CD14-positive monocyte (primary cell): ENCODE measurements around the gene CLPSL2. TPM values are rescaled to one million over a fixed set of nuclear protein-coding genes. Genes with fewer than 3 reads are reported as not detected.

Source experiments
- DNase-seq, 3 donors: peaks; one replicate each; pipeline ENCODE4 v3.0.0-alpha.2; 2011 to 2022
- H2AFZ ChIP-seq: 2 replicates; pipeline ENCODE4 v1.6.0; 2012; ENCODE audit warnings: mild to moderate bottlenecking, low read depth, low read length, inconsistent platforms; ENCODE audit not compliant: insufficient read depth, poor library complexity, severe bottlenecking
- H3K27ac ChIP-seq, 2 donors: 1 replicate in 1 of 2; 2 replicates in 1 of 2; pipeline ENCODE4 v1.5.1; 2012 to 2013; ENCODE audit warnings: low read length in 2 of 2, control low read depth in 1 of 2, inconsistent platforms in 1 of 2, low read depth in 1 of 2, mild to moderate bottlenecking in 1 of 2
- H3K27me3 ChIP-seq, 2 donors: one replicate each; pipeline versions ENCODE4 v1.6.0 to v1.6.1; 2011 to 2013; ENCODE audit warnings: low read length in 2 of 2; ENCODE audit not compliant: control insufficient read depth in 2 of 2, insufficient read depth in 2 of 2
- H3K36me3 ChIP-seq, 2 donors: replicated peaks in 1 of 2; 1 replicate in 1 of 2; 2 replicates in 1 of 2; pipeline versions ENCODE4 v1.5.1 to v1.6.1; 2012 to 2013; ENCODE audit warnings: low read length in 2 of 2, control low read depth in 1 of 2, inconsistent platforms in 1 of 2, mild to moderate bottlenecking in 1 of 2; ENCODE audit not compliant: insufficient read depth in 2 of 2, control insufficient read depth in 1 of 2
- H3K4me1 ChIP-seq, 2 donors: 1 replicate in 1 of 2; 2 replicates in 1 of 2; pipeline versions ENCODE4 v1.5.1 to v1.6.1; 2012 to 2013; ENCODE audit warnings: low read length in 2 of 2, control low read depth in 1 of 2, inconsistent platforms in 1 of 2, mild to moderate bottlenecking in 1 of 2, moderate library complexity in 1 of 2; ENCODE audit not compliant: insufficient read depth in 2 of 2, control insufficient read depth in 1 of 2
- H3K4me2 ChIP-seq: replicated peaks from 2 replicates; pipeline ENCODE3; 2012; ENCODE audit warnings: low read length, moderate library complexity, mild to moderate bottlenecking; ENCODE audit not compliant: poor library complexity, severe bottlenecking; ENCODE audit errors: extremely low read depth
- H3K4me3 ChIP-seq, 3 experiments: fragments of 200-600 bp in 1 of 3; sonication (generic) in 1 of 3; replicated peaks in 1 of 3; 1 replicate in 2 of 3; 2 replicates in 1 of 3; pipeline ENCODE4 v1.5.1; 2011 to 2013; ENCODE audit warnings: low read length in 3 of 3, mild to moderate bottlenecking in 3 of 3, control low read depth in 2 of 3, low read depth in 2 of 3, inconsistent platforms in 1 of 3, moderate library complexity in 1 of 3
- H3K79me2 ChIP-seq: 2 replicates; pipeline ENCODE4 v1.6.0; 2012; ENCODE audit warnings: mild to moderate bottlenecking, control low read depth, inconsistent platforms, low read length, moderate library complexity; ENCODE audit not compliant: insufficient read depth
- H3K9ac ChIP-seq: 2 replicates; pipeline ENCODE4 v1.6.0; 2017; ENCODE audit warnings: low read length, mild to moderate bottlenecking; ENCODE audit not compliant: insufficient read depth, poor library complexity, severe bottlenecking
- H3K9me3 ChIP-seq, 2 donors: replicated peaks in 1 of 2; 1 replicate in 1 of 2; 2 replicates in 1 of 2; pipeline versions ENCODE4 v1.5.1 to v1.6.1; 2012 to 2013; ENCODE audit warnings: low read length in 2 of 2, control low read depth in 1 of 2; ENCODE audit not compliant: control insufficient read depth in 1 of 2, insufficient read depth in 1 of 2
- H4K20me1 ChIP-seq: 2 replicates; pipeline ENCODE4 v1.6.0; 2012; ENCODE audit warnings: mild to moderate bottlenecking, low read length, control low read depth, moderate library complexity; ENCODE audit not compliant: insufficient read depth
- H3K27ac Mint-ChIP-seq, 7 donors: one replicate each; pipeline ENCODE4 v1.8.0; 2020; ENCODE audit warnings: mild to moderate bottlenecking in 7 of 7, mixed read lengths in 7 of 7, moderate library complexity in 6 of 7, inconsistent platforms in 2 of 7
- H3K27me3 Mint-ChIP-seq, 3 donors: one replicate each; pipeline ENCODE4 v1.8.0; 2021 to 2022; ENCODE audit warnings: low read depth in 3 of 3, mild to moderate bottlenecking in 3 of 3, mixed read lengths in 3 of 3, moderate library complexity in 3 of 3, inconsistent platforms in 1 of 3
- H3K36me3 Mint-ChIP-seq, 2 donors: one replicate each; pipeline ENCODE4 v1.8.0; 2020; ENCODE audit warnings: mixed read lengths in 2 of 2, inconsistent platforms in 1 of 2, mild to moderate bottlenecking in 1 of 2
- H3K4me1 Mint-ChIP-seq: one replicate; pipeline ENCODE4 v1.8.0; 2020; ENCODE audit warnings: mild to moderate bottlenecking, mixed read lengths
- H3K4me3 Mint-ChIP-seq, 2 donors: one replicate each; pipeline ENCODE4 v1.8.0; 2020; ENCODE audit warnings: mild to moderate bottlenecking in 2 of 2, mixed read lengths in 2 of 2, moderate library complexity in 1 of 2
- H3K9me3 Mint-ChIP-seq, 7 donors: one replicate each; pipeline ENCODE4 v1.8.0; 2020 to 2022; ENCODE audit warnings: mixed read lengths in 7 of 7, mild to moderate bottlenecking in 6 of 7, moderate library complexity in 6 of 7, inconsistent platforms in 2 of 7
- WGBS: methylation state at CpG from one replicate; pipeline ENCODE4 v1.1.5; 2013; ENCODE audit warnings: missing lambda C conversion rate; ENCODE audit not compliant: insufficient coverage; 5-methylcytosine and 5-hydroxymethylcytosine counted together
- intact Hi-C, 2 donors: fragments of 100-400 bp; cut with micrococcal nuclease; formaldehyde crosslinking; loops; one replicate each; pipeline versions ENCODE4 v1.15.0 to v1.15.1; 2023
- polyA plus RNA-seq, 3 donors: library from polyadenylated mRNA; depleted of rRNA in 1 of 3; unstranded in 2 of 3; stranded (reverse) in 1 of 3; fragments of 300-500 nt in 2 of 3; fragments of >200 nt in 1 of 3; fragmentation: Illumina TruSeq in 2 of 3; gene quantifications; 1 replicate in 2 of 3; 2 replicates in 1 of 3; pipeline ENCODE4 v1.2.3, GENCODE V29; 2012 to 2021
- TF ChIP-seq, protein P1 (sequence below): fragments of 200-600 bp; IDR thresholded peaks from one replicate; pipeline ENCODE4 v1.8.0; 2022; ENCODE audit warnings: antibody characterized with exemption, mild to moderate bottlenecking

CLPSL2 gene
- polyA plus RNA-seq, 3 donors, result not detected

DNA sequence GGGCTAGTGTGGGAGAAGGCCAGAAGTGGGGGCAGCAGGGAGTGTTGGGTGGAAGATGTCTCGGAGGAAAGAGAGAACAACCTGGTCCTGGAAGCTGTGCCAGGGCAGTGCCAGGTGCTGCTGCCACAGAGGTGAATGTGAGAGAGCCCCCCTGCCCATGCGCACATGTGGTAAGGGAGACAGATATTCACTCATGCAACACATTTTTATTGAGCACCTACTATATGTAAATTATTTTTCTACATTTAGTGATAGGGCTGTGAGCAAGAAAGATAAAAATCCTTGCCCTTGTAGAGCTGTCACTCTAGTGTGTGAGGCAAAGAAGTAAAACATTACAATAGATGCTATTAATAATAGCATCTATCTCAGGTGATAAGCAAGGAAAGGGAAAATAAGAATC lies 4.9 kb downstream of the CLPSL2 start:
- Histone ChIP-seq H3K27me3 (peaks cover 2 to 17% of the 10 kb centered on the region in 2 donors), H3K4me2 (no peak overlapping the region), H3K36me3 (no peaks in the 10 kb centered on the region), H3K4me3 (no peak overlapping the region), H3K9me3 (no peaks in the 10 kb centered on the region), H3K27ac (no peak overlapping the region), H3K4me1 (peaks cover 5 to 7% of the 10 kb centered on the region in 2 donors), H3K9ac (no peak overlapping the region), H2AFZ (no peak overlapping the region), H4K20me1 (no peaks in the 10 kb centered on the region), H3K79me2 (no peaks in the 10 kb centered on the region)
- H3K4me3 Mint-ChIP-seq, result no peak overlapping the region
- peaks cover 16 to 46% (median 42%) of the 10 kb centered on the region in 3 donors for H3K27me3 Mint-ChIP-seq
- 71% methylated on average over 1 of the region's 2 CpGs for WGBS
- intact Hi-C loops, result no loop called here
- no peaks in the 10 kb centered on the region for H3K36me3 Mint-ChIP-seq
- TF ChIP-seq, protein P1, sequence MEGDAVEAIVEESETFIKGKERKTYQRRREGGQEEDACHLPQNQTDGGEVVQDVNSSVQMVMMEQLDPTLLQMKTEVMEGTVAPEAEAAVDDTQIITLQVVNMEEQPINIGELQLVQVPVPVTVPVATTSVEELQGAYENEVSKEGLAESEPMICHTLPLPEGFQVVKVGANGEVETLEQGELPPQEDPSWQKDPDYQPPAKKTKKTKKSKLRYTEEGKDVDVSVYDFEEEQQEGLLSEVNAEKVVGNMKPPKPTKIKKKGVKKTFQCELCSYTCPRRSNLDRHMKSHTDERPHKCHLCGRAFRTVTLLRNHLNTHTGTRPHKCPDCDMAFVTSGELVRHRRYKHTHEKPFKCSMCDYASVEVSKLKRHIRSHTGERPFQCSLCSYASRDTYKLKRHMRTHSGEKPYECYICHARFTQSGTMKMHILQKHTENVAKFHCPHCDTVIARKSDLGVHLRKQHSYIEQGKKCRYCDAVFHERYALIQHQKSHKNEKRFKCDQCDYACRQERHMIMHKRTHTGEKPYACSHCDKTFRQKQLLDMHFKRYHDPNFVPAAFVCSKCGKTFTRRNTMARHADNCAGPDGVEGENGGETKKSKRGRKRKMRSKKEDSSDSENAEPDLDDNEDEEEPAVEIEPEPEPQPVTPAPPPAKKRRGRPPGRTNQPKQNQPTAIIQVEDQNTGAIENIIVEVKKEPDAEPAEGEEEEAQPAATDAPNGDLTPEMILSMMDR, result no peak
- peaks cover 0 to 5% (median 0%) of the 10 kb centered on the region in 7 donors for H3K9me3 Mint-ChIP-seq
- H3K4me1 Mint-ChIP-seq, result peaks cover 3% of the 10 kb centered on the region
- DNase-seq, result no peak
- no peak overlapping the region for H3K27ac Mint-ChIP-seq

DNA sequence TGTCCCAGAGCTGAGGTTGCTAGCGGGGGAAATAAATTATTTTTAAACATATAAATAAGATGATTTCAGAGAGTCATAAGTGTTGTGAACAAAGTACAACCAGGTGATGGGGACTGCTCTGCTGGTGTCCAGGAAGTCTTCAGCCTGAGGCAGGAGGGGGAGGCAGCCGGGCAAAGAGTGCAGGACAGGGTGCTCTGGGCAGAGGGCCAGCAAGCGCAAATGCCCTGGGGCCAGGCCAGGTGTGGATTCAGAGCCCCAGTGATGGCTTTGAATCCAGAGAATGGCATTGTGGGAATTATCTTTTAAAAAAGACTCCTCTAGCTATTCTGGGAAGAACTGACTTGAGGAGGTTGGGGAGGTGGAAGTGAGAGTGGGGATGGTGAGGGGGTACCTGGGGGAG lies 6.0 kb downstream of the CLPSL2 start:
- TF ChIP-seq, protein P1, result no peak
- no peak overlapping the region for H3K4me3 ChIP-seq
- intact Hi-C loops, result no loop called here
- no peak overlapping the region for H2AFZ ChIP-seq
- no peaks in the 10 kb centered on the region for H3K4me1 ChIP-seq
- no peak overlapping the region for H3K27ac ChIP-seq
- no peak overlapping the region for H3K27ac Mint-ChIP-seq
- WGBS, result no CpG with 5 or more reads among the region's 3 CpGs
- no peak overlapping the region for H3K4me3 Mint-ChIP-seq
- H3K9ac ChIP-seq, result no peak overlapping the region
- H3K36me3 ChIP-seq, result no peaks in the 10 kb centered on the region
- no peak overlapping the region for H3K4me2 ChIP-seq
- peaks cover 6 to 20% of the 10 kb centered on the region in 2 donors for H3K27me3 ChIP-seq
- no peaks in the 10 kb centered on the region for H3K79me2 ChIP-seq
- H3K4me1 Mint-ChIP-seq, result peaks cover 3% of the 10 kb centered on the region
- H4K20me1 ChIP-seq, result no peaks in the 10 kb centered on the region
- peaks cover 0 to 7% (median 0%) of the 10 kb centered on the region in 7 donors for H3K9me3 Mint-ChIP-seq
- H3K9me3 ChIP-seq, result no peaks in the 10 kb centered on the region
- no peaks in the 10 kb centered on the region for H3K36me3 Mint-ChIP-seq
- no peak for DNase-seq
- H3K27me3 Mint-ChIP-seq, result peaks cover 22 to 51% (median 46%) of the 10 kb centered on the region in 3 donors
